ENCODE data around the gene KRT34.

GRCh38 chr17:41387670-41388069 is 5.6 kb upstream of the KRT34 start:
- TF ChIP-seq EZH2phosphoT487 (IDR thresholded peaks at IDR 0.05; ENCODE audit: borderline replicate concordance, low read depth, low read length) (no peak), CTCF (conservative IDR thresholded peaks at IDR 0.05; ENCODE audit: low read length) (no peak)

Measured in OCI-LY7 (cell line).